Ascending aorta (tissue), 2 donors: ENCODE results near the gene MAP3K4. TPM values are rescaled to one million over a fixed set of nuclear protein-coding genes. Genes with fewer than 3 reads are reported as not detected.

Source experiments
- DNase-seq, 2 donors: peaks; one replicate each; pipeline ENCODE4 v3.0.0-alpha.2; 2019; ENCODE audit warnings: low spot score in 2 of 2
- H3K27ac ChIP-seq, 2 donors: fragments of 200-600 bp; sonication (generic); one replicate each; pipeline ENCODE4 v1.5.1; 2016 to 2017; ENCODE audit warnings: mild to moderate bottlenecking in 1 of 2
- H3K27me3 ChIP-seq: fragments of 200-600 bp; sonication (generic); one replicate; pipeline ENCODE4 v1.5.1; 2017
- H3K36me3 ChIP-seq, 2 donors: fragments of 200-600 bp; sonication (generic); one replicate each; pipeline ENCODE4 v1.5.1; 2016
- H3K4me1 ChIP-seq, 2 donors: fragments of 200-600 bp; sonication (generic); one replicate each; pipeline ENCODE4 v1.5.1; 2016 to 2017; ENCODE audit warnings: mild to moderate bottlenecking in 1 of 2
- H3K4me3 ChIP-seq, 2 donors: fragments of 200-600 bp; sonication (generic); one replicate each; pipeline ENCODE4 v1.5.1; 2016 to 2017; ENCODE audit warnings: mild to moderate bottlenecking in 1 of 2
- H3K9me3 ChIP-seq, 2 donors: fragments of 200-600 bp; sonication (generic); one replicate each; pipeline ENCODE4 v1.5.1; 2016
- intact Hi-C: fragments of 100-400 bp; cut with DNase I; formaldehyde crosslinking; loops from one replicate; pipeline ENCODE4 v1.15.1; 2023
- total RNA-seq: library from RNA; depleted of rRNA; stranded (reverse); fragments of >200 nt; gene quantifications from one replicate; pipeline ENCODE4 v1.1.0, GENCODE V29; 2016
- TF ChIP-seq, protein P1 (sequence below), 3 experiments: fragments of 200-600 bp in 2 of 3; fragments of 450-650 bp in 1 of 3; sonication (generic) in 2 of 3; IDR thresholded peaks; one replicate each; pipeline ENCODE4 v1.5.1; 2016 to 2019; ENCODE audit warnings: antibody characterized with exemption in 3 of 3, mild to moderate bottlenecking in 1 of 3, moderate library complexity in 1 of 3

Gene MAP3K4
- total RNA-seq, 1 donor from 2014 or later = 14.9 TPM

DNA sequence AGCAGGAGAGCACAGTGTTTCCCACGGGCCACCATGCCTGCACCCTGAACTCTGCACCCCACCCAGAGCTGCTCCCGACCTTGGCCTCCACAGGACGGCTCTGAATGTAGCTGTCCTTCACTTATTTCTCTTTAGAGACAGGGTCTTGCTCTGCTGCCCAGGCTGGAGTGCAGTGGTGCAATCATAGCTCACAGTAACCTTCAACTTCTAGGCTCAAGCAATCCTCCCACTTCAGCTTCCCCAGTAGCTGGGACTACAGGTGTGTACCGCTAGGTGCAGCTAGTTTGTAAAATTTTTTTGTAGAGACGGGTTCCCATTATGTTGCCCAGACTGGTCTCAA, 151.4 kb downstream of the MAP3K4 start:
- Histone ChIP-seq H3K27me3 (no peaks in the 10 kb centered on the region), H3K27ac (no peak overlapping the region), H3K4me3 (no peak overlapping the region), H3K36me3 (peaks cover 3 to 9% of the 10 kb centered on the region in 2 donors), H3K4me1 (no peaks in the 10 kb centered on the region), H3K9me3 (no peaks in the 10 kb centered on the region)
- TF ChIP-seq, protein P1, sequence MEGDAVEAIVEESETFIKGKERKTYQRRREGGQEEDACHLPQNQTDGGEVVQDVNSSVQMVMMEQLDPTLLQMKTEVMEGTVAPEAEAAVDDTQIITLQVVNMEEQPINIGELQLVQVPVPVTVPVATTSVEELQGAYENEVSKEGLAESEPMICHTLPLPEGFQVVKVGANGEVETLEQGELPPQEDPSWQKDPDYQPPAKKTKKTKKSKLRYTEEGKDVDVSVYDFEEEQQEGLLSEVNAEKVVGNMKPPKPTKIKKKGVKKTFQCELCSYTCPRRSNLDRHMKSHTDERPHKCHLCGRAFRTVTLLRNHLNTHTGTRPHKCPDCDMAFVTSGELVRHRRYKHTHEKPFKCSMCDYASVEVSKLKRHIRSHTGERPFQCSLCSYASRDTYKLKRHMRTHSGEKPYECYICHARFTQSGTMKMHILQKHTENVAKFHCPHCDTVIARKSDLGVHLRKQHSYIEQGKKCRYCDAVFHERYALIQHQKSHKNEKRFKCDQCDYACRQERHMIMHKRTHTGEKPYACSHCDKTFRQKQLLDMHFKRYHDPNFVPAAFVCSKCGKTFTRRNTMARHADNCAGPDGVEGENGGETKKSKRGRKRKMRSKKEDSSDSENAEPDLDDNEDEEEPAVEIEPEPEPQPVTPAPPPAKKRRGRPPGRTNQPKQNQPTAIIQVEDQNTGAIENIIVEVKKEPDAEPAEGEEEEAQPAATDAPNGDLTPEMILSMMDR (IDR thresholded peaks at IDR 0.05) = no peak
- intact Hi-C loops = loop anchor here (5.0 kb wide), 1 partner anchor 229 kb away; no protein-coding TSS in a partner anchor
- no peak for DNase-seq

DNA sequence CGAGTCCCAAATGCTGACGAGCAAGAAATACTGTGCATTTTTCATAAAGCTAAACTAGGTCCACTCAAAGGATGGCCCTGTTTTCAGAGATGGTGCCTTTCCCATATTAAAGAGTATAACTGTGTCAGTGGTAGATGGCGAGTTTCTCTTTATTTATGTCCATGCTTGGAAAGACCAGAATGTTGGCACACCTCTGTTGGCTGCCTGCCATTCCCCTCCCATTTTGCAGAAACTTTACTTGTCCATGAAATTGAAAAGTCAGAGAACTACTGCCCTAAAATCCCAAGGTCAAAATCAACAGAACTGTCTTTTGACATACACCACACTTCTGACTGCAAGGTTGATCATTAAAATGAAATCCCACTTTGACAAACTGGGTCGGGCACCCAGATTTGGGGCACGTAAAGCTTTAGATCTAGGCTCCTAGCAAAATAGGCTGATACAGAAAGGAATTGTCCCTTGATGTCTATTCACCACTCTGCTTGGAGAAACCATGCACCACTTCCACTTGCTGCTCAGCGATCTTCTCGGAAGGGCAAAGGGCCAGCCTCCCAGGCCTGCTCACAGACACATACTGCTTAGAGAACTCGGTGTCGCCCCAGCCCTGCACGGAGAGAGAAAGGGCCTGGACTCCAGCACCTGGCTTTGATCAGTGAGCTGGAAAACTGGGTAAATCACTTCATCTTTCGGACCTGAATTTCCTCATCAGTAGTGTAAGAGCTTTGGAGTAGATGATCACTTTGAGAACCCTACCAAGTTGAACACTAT, 152.3 kb downstream of the MAP3K4 start:
- TF ChIP-seq, protein P1 (IDR thresholded peaks at IDR 0.05) = no peak
- DNase-seq = no peak
- Histone ChIP-seq H3K4me3 (no peak overlapping the region), H3K27me3 (no peaks in the 10 kb centered on the region), H3K27ac (no peak overlapping the region), H3K9me3 (no peaks in the 10 kb centered on the region), H3K36me3 (peaks cover 0 to 11% of the 10 kb centered on the region in 2 donors), H3K4me1 (no peaks in the 10 kb centered on the region)
- intact Hi-C loops = loop anchor here (5.0 kb wide), 1 partner anchor 228 kb away; no protein-coding TSS in a partner anchor

DNA sequence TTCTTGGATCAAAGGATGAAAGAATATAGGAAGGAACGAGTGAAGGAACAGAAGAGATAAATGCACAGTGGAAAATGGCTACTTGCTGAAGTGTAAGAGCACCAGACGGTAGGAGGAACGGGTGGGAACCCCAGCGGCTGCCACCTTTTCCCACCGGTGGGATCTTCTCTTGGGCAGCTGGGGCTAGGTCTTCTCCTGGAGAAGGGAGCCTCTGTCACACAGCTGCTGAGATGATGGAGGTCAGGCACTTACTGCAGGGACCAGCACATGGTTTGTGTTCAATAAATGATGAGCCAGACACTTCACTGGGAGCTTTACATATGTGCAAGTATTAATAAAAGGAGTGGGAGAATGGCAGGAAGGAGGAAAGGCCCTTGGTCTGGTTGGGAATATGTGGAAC, 158.6 kb downstream of the MAP3K4 start:
- intact Hi-C loops = no loop called here
- no peak overlapping the region for H3K4me3 ChIP-seq
- peaks cover 2 to 10% of the 10 kb centered on the region in 2 donors for H3K36me3 ChIP-seq
- TF ChIP-seq, protein P1 (IDR thresholded peaks at IDR 0.05) = no peak
- no peaks in the 10 kb centered on the region for H3K27me3 ChIP-seq
- H3K9me3 ChIP-seq = no peaks in the 10 kb centered on the region
- H3K4me1 ChIP-seq = no peaks in the 10 kb centered on the region
- no peak overlapping the region for H3K27ac ChIP-seq
- no peak for DNase-seq

DNA sequence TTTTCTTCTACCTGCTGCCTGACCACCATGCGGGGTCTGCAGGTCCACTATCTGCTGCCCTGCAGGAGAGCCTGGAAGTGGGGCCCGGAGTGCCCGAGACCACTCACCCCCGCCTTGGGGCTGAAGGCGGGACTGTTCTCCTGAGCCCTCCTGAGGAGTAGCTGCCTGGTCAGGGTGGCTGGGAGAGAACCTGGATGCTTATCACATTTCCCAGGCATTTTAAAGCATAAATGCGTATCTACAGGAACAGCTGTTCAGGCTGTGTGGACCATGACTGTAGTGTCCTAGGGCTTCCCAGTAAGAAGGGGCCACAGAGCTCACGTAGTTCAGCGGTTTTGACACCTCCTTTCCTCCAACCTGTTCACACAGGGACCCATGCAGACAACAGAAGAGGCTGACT, 159.0 kb downstream of the MAP3K4 start:
- intact Hi-C loops = no loop called here
- DNase-seq = no peak
- no peak overlapping the region for H3K4me3 ChIP-seq
- H3K9me3 ChIP-seq = no peaks in the 10 kb centered on the region
- no peaks in the 10 kb centered on the region for H3K4me1 ChIP-seq
- TF ChIP-seq, protein P1 (IDR thresholded peaks at IDR 0.05) = no peak
- no peaks in the 10 kb centered on the region for H3K27me3 ChIP-seq
- H3K36me3 ChIP-seq = peaks cover 2 to 10% of the 10 kb centered on the region in 2 donors
- H3K27ac ChIP-seq = no peak overlapping the region

DNA sequence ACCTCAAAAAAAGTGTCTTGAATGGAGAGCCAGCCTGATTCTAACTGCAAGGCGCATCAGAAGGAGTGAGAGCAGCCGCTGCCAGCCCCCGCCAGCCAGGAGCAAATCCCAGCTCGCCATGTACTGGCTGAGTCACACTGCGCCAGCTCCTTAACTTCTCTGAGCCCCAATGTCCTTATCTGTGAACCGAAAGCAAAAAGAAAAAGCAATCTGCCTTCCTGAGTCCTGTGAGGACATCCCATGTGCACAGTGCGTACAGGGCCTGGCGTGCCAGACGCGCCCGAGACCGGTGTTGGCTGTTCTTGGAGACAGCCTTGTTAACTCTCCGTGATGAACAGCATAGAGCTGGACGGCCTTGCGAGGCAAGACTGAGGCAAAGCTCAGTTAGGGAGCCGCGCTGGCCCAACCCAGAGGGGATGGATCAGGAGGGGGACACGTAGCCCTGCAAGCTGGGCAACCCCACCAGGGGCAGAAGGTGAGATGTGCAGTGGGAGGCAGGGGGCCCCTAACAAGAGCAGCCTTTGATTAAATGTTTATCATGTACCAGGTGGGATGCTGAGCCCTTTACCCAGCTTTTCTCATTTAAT, 159.6 kb downstream of the MAP3K4 start:
- no peaks in the 10 kb centered on the region for H3K27me3 ChIP-seq
- DNase-seq = no peak
- TF ChIP-seq, protein P1 (IDR thresholded peaks at IDR 0.05) = no peak
- no peak overlapping the region for H3K27ac ChIP-seq
- no peak overlapping the region for H3K4me3 ChIP-seq
- H3K9me3 ChIP-seq = no peaks in the 10 kb centered on the region
- peaks cover 2 to 9% of the 10 kb centered on the region in 2 donors for H3K36me3 ChIP-seq
- intact Hi-C loops = no loop called here
- H3K4me1 ChIP-seq = no peaks in the 10 kb centered on the region
